ENCODE data around the gene ITGB1BP2. TPM values are rescaled to one million over a fixed set of nuclear protein-coding genes. Genes with fewer than 3 reads are reported as not detected.

The ITGB1BP2 gene
- 1.6 and 2.5 TPM in 2 replicates for total RNA-seq (2014; rRNA removed; shearing (Covaris generic))

DNA sequence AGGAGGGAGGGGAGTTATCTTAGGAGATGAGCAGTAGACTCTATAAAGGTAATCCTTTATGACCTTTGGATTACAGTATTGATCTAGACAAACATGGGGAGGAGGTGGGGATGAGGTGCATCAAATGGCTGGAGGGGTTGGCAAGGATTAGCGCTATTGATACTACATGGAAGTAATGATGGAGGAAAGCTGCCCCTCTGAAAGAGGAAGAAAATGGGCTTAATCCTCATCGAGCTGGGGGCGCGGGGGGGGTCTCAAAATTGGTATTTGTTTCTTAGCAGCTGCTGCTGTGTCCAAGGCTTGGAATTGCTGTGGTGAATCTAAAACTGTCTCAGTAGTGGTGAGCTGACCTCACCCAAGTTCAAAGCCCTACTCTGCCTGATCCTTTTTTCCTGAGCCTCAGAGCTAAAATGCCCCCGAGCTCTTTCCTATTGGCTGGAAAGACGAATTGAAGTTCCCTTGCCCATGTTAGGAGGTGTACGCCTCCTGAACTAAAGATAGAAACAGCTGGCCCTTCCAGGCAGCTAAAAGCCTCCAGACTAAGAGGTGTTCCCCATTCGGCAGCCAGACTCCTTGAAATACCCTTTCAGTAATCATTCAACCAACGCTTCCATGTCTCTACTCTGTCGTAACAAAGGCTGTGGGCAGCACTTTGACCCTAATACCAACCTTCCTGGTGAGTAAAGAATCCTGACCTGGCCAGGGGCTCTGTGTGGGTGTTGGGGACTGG is at the start of gene ITGB1BP2:
ITGB1BP2 (plus strand) TSS at position 556 of the 730 bp plus-strand sequence; CDS start at position 613, 57 bp downstream.

DNA sequence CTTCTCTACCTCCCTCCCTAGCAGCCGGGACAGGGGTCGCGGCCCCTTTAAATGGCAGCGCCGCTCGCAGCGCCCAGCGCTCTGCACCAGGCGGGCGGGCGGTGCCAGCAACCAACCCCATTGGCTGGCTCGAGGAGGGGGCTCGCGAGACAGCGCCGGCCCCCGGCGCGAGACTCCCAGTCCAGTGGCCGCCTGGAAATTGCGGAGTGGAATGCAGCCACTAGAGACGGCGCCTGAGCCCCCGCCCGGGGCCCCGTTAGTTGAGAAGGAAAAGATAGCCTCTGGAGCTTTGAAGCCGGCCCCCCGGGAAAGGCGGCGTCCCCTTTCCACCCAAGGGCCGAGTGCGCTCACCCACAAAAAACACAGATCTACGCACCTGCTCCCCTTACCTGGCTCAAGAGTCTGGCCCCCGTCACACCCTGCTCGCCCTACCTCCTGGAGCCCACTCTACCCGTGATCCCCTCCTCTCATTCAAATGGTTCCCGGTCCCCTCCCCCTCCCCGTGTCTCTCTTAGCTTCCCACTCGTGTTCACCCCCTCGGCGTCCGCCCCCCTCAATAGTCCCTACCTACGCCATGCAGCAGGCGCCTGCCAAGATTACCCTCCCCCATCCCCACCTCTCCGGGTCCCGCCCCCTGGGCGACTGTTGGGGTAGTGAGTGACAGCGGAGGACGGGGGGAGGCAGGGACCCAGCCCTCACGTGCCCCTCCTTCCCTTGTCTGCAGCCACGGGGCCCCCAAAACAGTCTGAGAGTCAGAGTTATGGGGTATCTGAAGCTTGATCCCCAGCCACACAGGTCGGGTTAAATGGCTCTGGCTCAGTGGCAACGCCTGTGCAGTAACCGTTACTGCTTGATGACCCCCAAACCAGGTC is 47.2 kb upstream of the ITGB1BP2 start, which contains the start of gene ZMYM3:
ZMYM3 (minus strand) TSS at position 49 of the 872 bp plus-strand sequence. CDS start 885 bp downstream, outside the sequence.

DNA sequence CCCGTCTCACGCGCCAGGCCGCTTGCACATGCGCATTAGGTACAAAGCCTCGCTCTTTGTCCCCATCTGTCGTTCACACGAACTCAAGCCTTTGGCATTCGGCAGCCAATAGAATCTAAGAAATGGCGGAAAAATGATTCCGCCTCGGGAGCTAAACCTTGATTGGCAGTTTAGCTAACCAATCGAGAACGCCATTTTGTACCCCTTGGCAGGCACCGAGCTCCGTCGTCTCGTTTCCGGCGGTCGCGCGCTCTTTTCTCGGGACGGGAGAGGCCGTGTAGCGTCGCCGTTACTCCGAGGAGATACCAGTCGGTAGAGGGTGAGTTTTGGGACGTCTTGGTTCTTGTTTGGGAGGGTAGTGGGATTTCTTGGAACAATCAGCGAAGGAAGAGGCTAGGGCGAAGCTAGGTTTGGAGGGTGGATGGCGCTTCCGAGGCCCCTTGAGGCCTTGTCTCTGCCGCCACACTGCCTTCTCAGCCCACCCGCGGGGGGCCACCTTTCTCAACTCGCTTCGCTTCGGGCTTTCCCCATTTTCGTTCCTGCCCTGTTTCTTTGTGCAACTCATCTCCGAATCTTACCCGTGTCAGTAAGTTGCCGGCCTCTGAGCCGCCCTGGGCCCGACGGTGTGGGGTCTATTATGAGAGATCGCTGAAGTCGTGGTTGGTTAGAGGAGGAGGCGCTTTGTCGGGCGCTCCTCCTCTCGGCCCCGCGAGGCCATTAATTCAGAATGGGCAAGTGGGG is 18.0 kb upstream of the ITGB1BP2 start, which contains the start of gene NONO:
NONO (plus strand) TSS at position 233 of the 741 bp plus-strand sequence. CDS start 7,003 bp downstream, outside the sequence.

Other genes with a start within 250 kb of the ITGB1BP2 start
- gene SNX12, start 233.4 kb upstream of the ITGB1BP2 start, total RNA-seq (2014; rRNA removed; shearing (Covaris generic)), result 29.9 and 33.1 TPM in 2 replicates
- gene FOXO4, start 205.9 kb upstream of the ITGB1BP2 start, total RNA-seq (2014; rRNA removed; shearing (Covaris generic)), result 4.3 and 4.9 TPM in 2 replicates
- not detected in 2 replicates for gene CXorf65, start 195.0 kb upstream of the ITGB1BP2 start, total RNA-seq (2014; rRNA removed; shearing (Covaris generic))
- gene IL2RG, start 190.2 kb upstream of the ITGB1BP2 start, total RNA-seq (2014; rRNA removed; shearing (Covaris generic)), result 0.11 TPM in 1 of 2 replicates, not detected in the other
- 33.2 and 46.0 TPM in 2 replicates for gene MED12, start 183.2 kb upstream of the ITGB1BP2 start, total RNA-seq (2014; rRNA removed; shearing (Covaris generic))
- gene NLGN3, start 156.9 kb upstream of the ITGB1BP2 start, total RNA-seq (2014; rRNA removed; shearing (Covaris generic)), result 0.68 and 0.90 TPM in 2 replicates
- 4.5 and 5.7 TPM in 2 replicates for gene GJB1, start 78.5 kb upstream of the ITGB1BP2 start, total RNA-seq (2014; rRNA removed; shearing (Covaris generic))
- gene ZMYM3, start 47.6 kb upstream of the ITGB1BP2 start, total RNA-seq (2014; rRNA removed; shearing (Covaris generic)), result 14.0 and 16.4 TPM in 2 replicates
- 630 and 657 TPM in 2 replicates for gene NONO, start 18.1 kb upstream of the ITGB1BP2 start, total RNA-seq (2014; rRNA removed; shearing (Covaris generic))
- gene TAF1, start 64.6 kb downstream of the ITGB1BP2 start, total RNA-seq (2014; rRNA removed; shearing (Covaris generic)), result 62.0 and 66.4 TPM in 2 replicates
- 158 and 176 TPM in 2 replicates for gene OGT, start 231.4 kb downstream of the ITGB1BP2 start, total RNA-seq (2014; rRNA removed; shearing (Covaris generic))